ENCODE measurements around the gene RACK1. TPM values are rescaled to one million over a fixed set of nuclear protein-coding genes. Genes with fewer than 3 reads are reported as not detected.

The RACK1 gene
- total RNA-seq, 3 donors from 2014 or later: 2,096 to 2,842 (median 2,553) TPM

DNA sequence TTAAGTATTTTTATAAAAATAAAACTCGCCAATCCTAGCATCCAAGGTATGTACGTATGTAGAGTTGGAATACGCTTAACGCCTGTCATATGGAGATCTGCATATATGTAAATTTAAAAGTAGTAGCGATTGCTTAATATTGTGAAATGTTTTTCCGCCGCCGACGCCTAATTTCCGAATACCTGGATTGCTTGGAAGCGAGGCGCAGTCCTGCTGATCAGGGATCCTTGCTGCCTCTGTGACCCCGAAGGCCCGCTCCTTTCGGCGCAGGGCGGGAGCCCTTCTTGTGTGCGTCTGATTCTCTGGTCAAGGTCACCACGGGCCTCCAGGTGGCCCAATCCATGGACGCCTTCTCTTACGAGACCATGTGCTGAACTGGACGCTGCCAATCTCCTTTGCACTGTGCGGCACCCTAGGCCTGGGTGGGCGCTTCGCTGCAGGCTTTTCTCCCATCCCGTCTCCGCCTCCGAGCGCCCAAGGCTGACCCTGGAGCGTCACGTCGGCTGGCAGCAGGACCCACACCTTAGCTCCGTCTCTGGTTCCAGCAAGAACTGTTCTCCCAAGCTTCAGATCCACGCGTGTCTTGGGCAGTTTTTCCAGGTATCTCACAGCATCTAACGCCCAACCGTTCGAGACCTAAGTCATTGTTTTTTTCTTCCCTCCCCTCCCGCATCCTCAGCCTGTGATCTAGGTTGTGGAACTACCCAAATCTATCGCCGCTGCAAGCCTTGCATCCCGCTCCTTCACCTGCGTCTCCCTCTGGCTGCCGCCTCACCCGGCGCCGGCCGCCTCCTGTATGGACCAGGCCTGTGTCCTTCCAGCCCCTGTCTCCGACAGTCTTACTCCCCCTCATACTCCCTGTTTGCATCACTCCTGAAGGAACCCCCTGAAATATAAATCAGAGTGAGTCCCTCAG lies 24.2 kb downstream of the RACK1 start:
- Histone ChIP-seq H3K27ac (no peak overlapping the region), H3K27me3 (no peaks in the 10 kb centered on the region), H3K36me3 (no peaks in the 10 kb centered on the region), H3K4me1 (peaks cover 0 to 7% of the 10 kb centered on the region in 2 donors), H3K4me3 (no peak overlapping the region), H3K9me3 (no peaks in the 10 kb centered on the region)
- intact Hi-C loops (cut with DNase I; ENCODE audit: low total_unique reads): no loop called here
- DNase-seq (ENCODE audit: low spot score in 2 of 2): no peak
- TF ChIP-seq POLR2A (IDR thresholded peaks at IDR 0.05) (no peak), POLR2AphosphoS5 (IDR thresholded peaks at IDR 0.05) (no peak), CTCF (IDR thresholded peaks at IDR 0.05) (no peak)

DNA sequence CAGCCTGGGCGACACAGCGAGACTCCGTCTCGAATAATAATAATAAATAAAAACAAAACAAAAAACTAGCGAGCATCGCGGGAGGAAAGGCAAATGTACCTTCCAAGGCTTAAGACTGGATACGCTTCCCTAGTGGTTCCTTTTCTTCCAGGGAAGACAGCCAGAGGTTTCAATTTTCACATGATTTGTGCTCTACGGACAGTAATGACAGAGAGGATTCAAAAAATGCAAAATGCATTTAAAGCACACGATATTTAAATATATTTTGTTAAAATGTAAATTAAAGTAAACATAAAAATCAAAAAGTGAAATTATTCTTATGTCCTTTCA lies 24.9 kb downstream of the RACK1 start:
- Histone ChIP-seq H3K4me1 (peaks cover 0 to 7% of the 10 kb centered on the region in 2 donors), H3K27me3 (no peaks in the 10 kb centered on the region), H3K27ac (peak overlapping the region; percentile 69 to 77), H3K4me3 (peak overlapping the region; percentile 17 to 68 (median 56)), H3K9me3 (no peaks in the 10 kb centered on the region), H3K36me3 (no peaks in the 10 kb centered on the region)
- no peak for TF ChIP-seq POLR2A (IDR thresholded peaks at IDR 0.05)
- TF ChIP-seq CTCF (IDR thresholded peaks at IDR 0.05): no peak
- TF ChIP-seq POLR2AphosphoS5 (IDR thresholded peaks at IDR 0.05): no peak
- intact Hi-C loops (cut with DNase I; ENCODE audit: low total_unique reads): no loop called here
- DNase-seq (ENCODE audit: low spot score in 2 of 2): no peak

GRCh38 chr5:181217803-181218062 lies 26.0 kb downstream of the RACK1 start:
- no peaks in the 10 kb centered on the region for H3K36me3 ChIP-seq
- H3K27me3 ChIP-seq: no peaks in the 10 kb centered on the region
- H3K9me3 ChIP-seq: no peaks in the 10 kb centered on the region
- no peak for DNase-seq (ENCODE audit: low spot score in 2 of 2)
- TF ChIP-seq CTCF (IDR thresholded peaks at IDR 0.05) (no peak), POLR2A (IDR thresholded peaks at IDR 0.05) (no peak), POLR2AphosphoS5 (IDR thresholded peaks at IDR 0.05) (no peak)
- peak overlapping the region; percentile 74 to 77 for H3K27ac ChIP-seq
- intact Hi-C loops (cut with DNase I; ENCODE audit: low total_unique reads): no loop called here
- peaks cover 0 to 7% of the 10 kb centered on the region in 2 donors for H3K4me1 ChIP-seq
- peak overlapping the region; percentile 39 to 68 (median 56) for H3K4me3 ChIP-seq

GRCh38 chr5:181217111-181217802 lies 26.4 kb downstream of the RACK1 start:
- Histone ChIP-seq H3K27ac (peak overlapping the region; percentile 74 to 77), H3K9me3 (no peaks in the 10 kb centered on the region), H3K27me3 (no peaks in the 10 kb centered on the region), H3K4me3 (peak overlapping the region; percentile 39 to 68 (median 56)), H3K4me1 (peaks cover 0 to 7% of the 10 kb centered on the region in 2 donors), H3K36me3 (no peaks in the 10 kb centered on the region)
- DNase-seq (ENCODE audit: low spot score in 2 of 2): no peak
- TF ChIP-seq POLR2A (IDR thresholded peaks at IDR 0.05) (no peak), CTCF (IDR thresholded peaks at IDR 0.05) (no peak), POLR2AphosphoS5 (IDR thresholded peaks at IDR 0.05) (no peak)
- intact Hi-C loops (cut with DNase I; ENCODE audit: low total_unique reads): no loop called here
